ENCODE results near the gene SLC44A2.
"Not testable (repeated sequence)": the region's sequence is repeated elsewhere in the genome, so short reads cannot be mapped to it uniquely, and the experiment has no call there.

The SLC44A2 gene

GRCh38 chr19:10651851-10652250 lies 26.5 kb downstream of the SLC44A2 start:
- DNase-seq (ENCODE audit: low read depth) = no peak

GRCh38 chr19:10653482-10653731 lies 28.1 kb downstream of the SLC44A2 start:
- DNase-seq (ENCODE audit: low read depth) = no peak

- peak; percentile 99 for DNase-seq (ENCODE audit: low read depth)
These were observed 28.6 kb downstream of the SLC44A2 start, which contains the start of gene ILF3 for GRCh38 chr19:10653732-10654609. ILF3 (plus strand) TSS chr19:10654346; CDS start chr19:10670606, 16,260 bp downstream.

- DNase-seq (ENCODE audit: low read depth) = peak; percentile 40
These were observed 29.5 kb downstream of the SLC44A2 start for GRCh38 chr19:10654610-10655456.

GRCh38 chr19:10655457-10656312 lies 30.3 kb downstream of the SLC44A2 start:
- DNase-seq (ENCODE audit: low read depth) = no peak

- DNase-seq (ENCODE audit: low read depth) = no peak
These were observed 35.0 kb downstream of the SLC44A2 start for GRCh38 chr19:10660346-10660745.

- no peak for DNase-seq (ENCODE audit: low read depth)
These were observed 36.6 kb downstream of the SLC44A2 start for GRCh38 chr19:10661946-10662345.

GRCh38 chr19:10662384-10663251 lies 37.3 kb downstream of the SLC44A2 start:
- DNase-seq (ENCODE audit: low read depth) = no peak

GRCh38 chr19:10663252-10663563 lies 37.9 kb downstream of the SLC44A2 start:
- DNase-seq (ENCODE audit: low read depth) = not testable (repeated sequence)

- DNase-seq (ENCODE audit: low read depth) = no peak
These were observed 42.5 kb downstream of the SLC44A2 start for GRCh38 chr19:10667867-10668266.

GRCh38 chr19:10669246-10669645 lies 43.9 kb downstream of the SLC44A2 start:
- DNase-seq (ENCODE audit: low read depth) = no peak

GRCh38 chr19:10670182-10670581 lies 44.8 kb downstream of the SLC44A2 start:
- DNase-seq (ENCODE audit: low read depth) = no peak

- DNase-seq (ENCODE audit: low read depth) = no peak
These were observed 45.8 kb downstream of the SLC44A2 start for GRCh38 chr19:10670876-10671804.

- DNase-seq (ENCODE audit: low read depth) = not testable (repeated sequence)
These were observed 46.6 kb downstream of the SLC44A2 start for GRCh38 chr19:10671922-10672321.

GRCh38 chr19:10675214-10675613 lies 49.9 kb downstream of the SLC44A2 start:
- DNase-seq (ENCODE audit: low read depth) = not testable (repeated sequence)

- no peak for DNase-seq (ENCODE audit: low read depth)
These were observed 52.4 kb downstream of the SLC44A2 start for GRCh38 chr19:10677751-10678150.

- no peak for DNase-seq (ENCODE audit: low read depth)
These were observed 53.5 kb downstream of the SLC44A2 start for GRCh38 chr19:10678813-10679212.

- no peak for DNase-seq (ENCODE audit: low read depth)
These were observed 54.4 kb downstream of the SLC44A2 start for GRCh38 chr19:10679743-10680142.

- DNase-seq (ENCODE audit: low read depth) = no peak
These were observed 55.3 kb downstream of the SLC44A2 start for GRCh38 chr19:10680545-10681135.

GRCh38 chr19:10681658-10682057 lies 56.3 kb downstream of the SLC44A2 start:
- DNase-seq (ENCODE audit: low read depth) = no peak
